ENCODE data around the gene CDC42BPG. TPM values are rescaled to one million over a fixed set of nuclear protein-coding genes. Genes with fewer than 3 reads are reported as not detected.

Gene CDC42BPG
- total and polyA plus RNA-seq, 2 of the 8 experiments (the other 6 are each of a cell fraction or from before 2014, with no cell fraction given) = 3.7 to 10.6 TPM

DNA sequence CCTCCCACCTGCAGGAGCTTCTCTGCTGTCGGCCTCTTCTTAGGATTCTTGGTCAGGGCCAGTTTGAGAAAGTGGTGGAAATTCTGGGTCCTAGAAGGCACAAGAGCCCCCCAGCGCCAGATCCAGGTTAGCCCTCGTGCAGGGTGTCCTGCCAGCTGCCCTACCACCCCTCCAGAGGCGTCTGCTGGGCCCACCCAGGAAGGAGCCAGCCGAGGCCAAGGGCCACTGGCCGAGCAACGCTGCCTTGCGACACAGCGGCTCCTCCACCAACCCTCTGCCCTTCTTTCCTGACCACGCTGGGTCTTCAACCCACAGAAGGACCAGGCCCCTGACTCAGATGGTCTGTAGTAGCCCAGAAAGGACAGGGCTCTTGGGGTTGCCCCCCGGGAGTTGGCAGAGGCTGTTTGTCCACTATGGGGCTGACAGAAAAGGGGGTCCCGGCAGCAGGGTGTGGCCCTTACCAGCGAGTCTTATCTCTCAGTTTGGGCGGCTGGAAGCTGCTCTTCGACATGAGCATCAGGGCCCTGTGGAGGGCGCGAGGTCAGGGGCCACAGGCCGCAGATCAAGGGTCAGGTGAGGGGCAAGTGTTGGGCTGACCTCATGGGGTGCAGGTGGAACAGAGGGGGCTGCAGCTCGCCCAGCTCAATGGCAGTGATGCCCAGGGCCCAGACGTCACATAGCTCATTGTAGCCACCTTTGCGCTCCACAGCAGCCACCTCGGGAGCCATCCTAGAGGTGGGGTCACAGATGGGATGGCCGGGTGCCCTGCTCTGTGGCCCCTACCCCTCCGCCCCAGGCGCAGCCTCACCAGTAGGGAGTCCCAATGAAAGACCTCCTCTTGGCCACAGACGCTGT, 43.9 kb downstream of the CDC42BPG start:
- Histone ChIP-seq H3K14ac (ENCODE audit: insufficient read length) (no peak overlapping the region), H3K4me1 (replicated peaks in 1 of 4; ENCODE audit: control insufficient read depth in 3 of 4, insufficient read depth in 4 of 4, low read length in 3 of 4) (peaks cover 0 to 14% (median 5%) of the 10 kb centered on the region in 4 experiments; a peak in 5 of 7 replicates), H3K18ac (ENCODE audit: extremely low read depth, low read length) (no peak overlapping the region), H2BK120ac (replicated peaks; ENCODE audit: low read depth, low read length) (no peak overlapping the region), H4K91ac (replicated peaks; ENCODE audit: insufficient read length, low read length) (no peak overlapping the region), H3K9me3 (ENCODE audit: insufficient read depth in 2 of 2, low read depth in 1 of 2, low read length in 1 of 2) (no peaks in the 10 kb centered on the region), H2BK5ac (ENCODE audit: low read depth, low read length) (no peak overlapping the region), H3K79me1 (ENCODE audit: low read depth, low read length) (no peaks in the 10 kb centered on the region; the same call in 1 of the 2 replicates), H3K27me3 (replicated peaks in 1 of 4; ENCODE audit: control insufficient read depth in 3 of 4, extremely low read depth in 1 of 4, insufficient read depth in 3 of 4, low read length in 3 of 4) (no peaks in the 10 kb centered on the region), H4K20me1 (replicated peaks in 1 of 2; ENCODE audit: control insufficient read depth in 1 of 2, insufficient read depth in 2 of 2, low read length in 2 of 2) (peaks cover 2 to 4% of the 10 kb centered on the region in 2 experiments), H3K9ac (replicated peaks in 1 of 4; ENCODE audit: extremely low read depth in 1 of 4, low read depth in 3 of 4, low read length in 3 of 4) (no peak overlapping the region), H2AK5ac (ENCODE audit: low read depth, low read length) (no peak overlapping the region), H3K4ac (replicated peaks; ENCODE audit: insufficient read length, low read depth, low read length) (no peak overlapping the region), H3K4me2 (ENCODE audit: insufficient read depth in 1 of 2, low read depth in 2 of 2, low read length in 2 of 2) (no peak overlapping the region), H3K23ac (ENCODE audit: insufficient read length) (no peak overlapping the region), H3K23me2 (ENCODE audit: low read depth, low read length) (peaks cover 8% of the 10 kb centered on the region; the same call in 1 of the 2 replicates), H4K5ac (ENCODE audit: insufficient read length, low read depth, low read length) (no peak overlapping the region), H2BK15ac (ENCODE audit: low read length) (no peak overlapping the region), H3K36me3 (ENCODE audit: control insufficient read depth in 2 of 4, insufficient read depth in 4 of 4, low read length in 3 of 4) (peaks cover 2 to 10% (median 5%) of the 10 kb centered on the region in 4 experiments; a peak in 4 of 8 replicates), H3K79me2 (ENCODE audit: control insufficient read depth in 1 of 2, insufficient read depth in 2 of 2, low read length in 2 of 2) (no peaks in the 10 kb centered on the region), H4K8ac (ENCODE audit: extremely low read depth, insufficient read depth, low read length) (no peak overlapping the region; the same call in 1 of the 2 replicates), H3K56ac (replicated peaks; ENCODE audit: insufficient read length, low read depth, low read length) (no peak overlapping the region), H2BK12ac (ENCODE audit: low read depth, low read length) (no peak overlapping the region), H2BK20ac (ENCODE audit: low read length) (no peak overlapping the region), H2AFZ (ENCODE audit: low read length) (no peak overlapping the region), H3K27ac (ENCODE audit: low read depth, low read length) (no peak overlapping the region), H3K4me3 (ENCODE audit: extremely low read depth in 1 of 4, insufficient read depth in 2 of 4, low read depth in 3 of 4, low read length in 4 of 4) (no peak overlapping the region)
- no peak for DNase-seq (ENCODE audit: low read depth in 1 of 2, low spot score in 2 of 2)
- ChIA-PET CTCF (ENCODE audit: partially characterized antibody) (interaction anchor here (0.8 to 4.4 kb wide), 6 partner anchors 9 to 94 kb away, joined by 3 to 21 read pairs (median 5); no protein-coding TSS in a partner anchor), POLR2A (ENCODE audit: partially characterized antibody) (interaction anchor here (0.5 to 2.7 kb wide), 8 partner anchors 10 to 62 kb away, joined by 3 to 7 read pairs (median 3); no protein-coding TSS in a partner anchor)
- TF ChIP-seq BRCA1 (IDR thresholded peaks at IDR 0.05; ENCODE audit: low read depth, low read length) (no peak), HDAC2 (IDR thresholded peaks at IDR 0.05; ENCODE audit: borderline replicate concordance in 1 of 2, low read depth in 2 of 2, low read length in 2 of 2) (no peak), RBBP5 (IDR thresholded peaks at IDR 0.05; ENCODE audit: borderline replicate concordance, low read depth, low read length) (no peak)
- 89% methylated on average over 26 of the region's 26 CpGs; no CpG with 5 or more reads in 1 of the 2 experiments for WGBS, 2 experiments (ENCODE audit: extremely low coverage in 1 of 2, insufficient coverage in 1 of 2, insufficient read length in 1 of 2, insufficient replicate concordance in 2 of 2, low coverage in 1 of 2, low lambda C conversion rate in 2 of 2, missing lambda C conversion rate in 1 of 2)
- FAIRE-seq = no peak
